HG03066 (cell line): ENCODE data around the gene SELENOT.
A peak's percentile ranks its signal among the peaks of the same experiment; 100 is the strongest.
"Not testable (repeated sequence)": the region's sequence is repeated elsewhere in the genome, so short reads cannot be mapped to it uniquely, and the experiment has no call there.

Source experiments
- ATAC-seq: cut with Tn5 transposase; IDR thresholded peaks from one replicate; pipeline ENCODE4 v1.9.1; 2021; ENCODE audit warnings: low read depth; ENCODE audit not compliant: unreplicated experiment

The SELENOT gene, protein sequence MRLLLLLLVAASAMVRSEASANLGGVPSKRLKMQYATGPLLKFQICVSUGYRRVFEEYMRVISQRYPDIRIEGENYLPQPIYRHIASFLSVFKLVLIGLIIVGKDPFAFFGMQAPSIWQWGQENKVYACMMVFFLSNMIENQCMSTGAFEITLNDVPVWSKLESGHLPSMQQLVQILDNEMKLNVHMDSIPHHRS

DNA sequence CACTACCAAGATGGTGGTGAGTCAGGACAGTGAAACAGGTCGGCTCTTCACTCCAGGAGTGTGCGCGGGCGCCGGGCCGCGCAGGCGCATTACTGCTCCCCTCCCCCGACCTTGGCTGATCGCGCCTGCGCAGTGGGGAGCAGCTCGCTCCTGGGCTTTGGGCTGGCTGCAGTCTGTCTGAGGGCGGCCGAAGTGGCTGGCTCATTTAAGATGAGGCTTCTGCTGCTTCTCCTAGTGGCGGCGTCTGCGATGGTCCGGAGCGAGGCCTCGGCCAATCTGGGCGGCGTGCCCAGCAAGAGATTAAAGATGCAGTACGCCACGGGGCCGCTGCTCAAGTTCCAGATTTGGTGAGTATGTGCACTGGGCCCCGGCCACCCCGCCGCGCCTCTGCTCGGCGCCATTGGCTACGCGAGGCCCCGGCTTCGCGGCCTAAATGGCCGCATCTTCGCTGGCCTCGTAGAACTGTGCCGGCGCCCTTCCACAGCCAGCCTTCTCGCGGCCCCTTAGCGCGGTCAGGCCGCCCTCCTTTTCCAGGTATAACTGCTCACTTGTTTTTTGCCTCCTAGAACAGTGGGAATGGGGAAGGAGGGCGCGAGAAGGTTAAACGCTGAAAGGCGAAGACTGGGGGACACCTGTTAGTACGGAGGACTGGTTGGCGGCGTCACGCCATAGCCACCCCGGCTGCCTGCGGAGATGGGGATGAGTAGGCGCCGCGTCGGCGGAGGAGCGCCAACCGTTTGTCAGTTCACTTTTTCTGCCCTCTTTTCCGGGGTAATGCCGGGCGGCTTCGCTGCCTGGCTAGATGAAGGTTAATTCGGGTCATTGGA lies at the start of gene SELENOT:
SELENOT (plus strand) TSS at position 169 of the 827 bp plus-strand sequence; CDS start at position 211, 42 bp downstream.
- peak; percentile 59 for ATAC-seq

DNA sequence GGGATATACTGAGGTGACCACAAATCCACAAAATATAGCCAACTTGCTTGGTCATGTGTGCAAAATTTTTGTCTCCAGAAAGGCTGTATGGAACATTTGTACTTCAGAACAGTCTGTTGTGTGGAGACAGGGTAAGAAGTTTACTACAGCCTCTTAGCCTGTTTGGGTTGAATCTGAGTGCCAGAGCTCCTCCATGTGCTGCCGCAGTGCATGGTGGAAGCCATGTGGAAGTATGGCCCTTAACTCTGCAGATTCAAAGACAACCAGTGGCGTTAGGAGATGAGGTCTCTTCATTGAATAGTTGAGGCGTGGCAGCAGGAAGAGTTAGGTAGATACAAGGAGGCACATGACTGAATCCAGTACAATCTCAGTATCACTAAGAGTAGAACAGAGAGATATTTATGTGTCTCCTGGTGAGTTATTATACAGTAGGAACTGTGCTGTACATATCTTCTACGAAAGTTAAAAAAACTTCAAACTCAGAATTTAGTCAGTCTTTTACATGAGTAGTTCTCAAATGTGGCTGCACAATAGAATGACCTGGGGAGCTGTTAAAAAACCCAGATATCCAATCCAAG lies 47.2 kb upstream of the SELENOT start:
- no peak for ATAC-seq

DNA sequence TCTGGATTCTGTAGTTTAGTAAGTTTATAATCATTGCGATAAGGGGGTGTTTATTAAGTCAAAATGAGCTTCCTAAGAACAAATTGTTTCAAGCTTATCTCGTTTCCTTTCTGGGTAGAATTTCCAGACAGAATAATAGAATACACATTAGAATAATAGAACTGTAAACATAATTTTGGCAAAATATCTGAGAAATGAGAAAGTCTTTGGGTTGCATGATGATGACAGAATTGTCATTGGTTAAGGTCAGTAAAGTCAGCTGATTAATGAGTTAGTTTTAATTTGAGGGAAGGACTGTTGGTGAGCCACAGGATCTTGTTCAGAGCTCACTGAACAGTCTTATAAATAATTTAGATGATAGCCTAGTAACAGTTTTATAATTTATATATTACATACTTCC lies 46.3 kb upstream of the SELENOT start:
- ATAC-seq = no peak

DNA sequence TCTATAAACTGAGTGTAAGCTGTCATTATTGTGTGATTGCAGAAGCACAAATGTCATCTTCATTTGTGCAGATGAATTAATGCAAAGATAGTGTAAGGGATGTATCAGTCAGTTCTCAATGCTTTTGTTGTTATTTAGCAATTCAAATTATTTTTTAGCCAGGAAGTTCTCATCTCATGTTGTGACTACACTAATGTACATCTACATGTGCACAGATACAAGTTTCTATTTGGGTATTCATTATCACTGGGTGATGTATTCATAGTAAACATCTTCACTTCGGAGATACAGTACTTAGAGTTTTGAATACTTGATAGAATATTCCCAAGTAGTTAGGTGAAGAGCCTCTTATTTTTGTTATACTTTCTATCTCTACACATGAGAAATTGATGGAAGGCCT lies 45.4 kb upstream of the SELENOT start:
- ATAC-seq = no peak

DNA sequence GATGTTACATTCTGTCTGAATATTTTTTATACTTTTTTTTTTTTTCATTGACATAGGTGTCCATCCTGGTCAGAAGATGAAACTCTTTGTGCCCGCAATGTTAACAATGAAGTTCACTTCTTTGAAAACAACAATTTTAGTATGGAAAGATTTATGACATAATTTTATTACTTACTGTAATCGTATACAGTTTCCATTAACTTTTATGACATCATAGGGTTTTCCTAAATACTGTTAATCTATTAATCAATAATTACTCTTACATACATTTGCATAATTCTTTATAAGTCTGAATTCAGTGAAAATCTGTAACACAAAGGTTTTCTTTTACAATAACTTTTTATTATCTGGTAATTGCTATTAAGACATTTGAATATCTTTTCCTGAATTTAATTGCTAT lies 38.9 kb upstream of the SELENOT start:
- no peak for ATAC-seq

DNA sequence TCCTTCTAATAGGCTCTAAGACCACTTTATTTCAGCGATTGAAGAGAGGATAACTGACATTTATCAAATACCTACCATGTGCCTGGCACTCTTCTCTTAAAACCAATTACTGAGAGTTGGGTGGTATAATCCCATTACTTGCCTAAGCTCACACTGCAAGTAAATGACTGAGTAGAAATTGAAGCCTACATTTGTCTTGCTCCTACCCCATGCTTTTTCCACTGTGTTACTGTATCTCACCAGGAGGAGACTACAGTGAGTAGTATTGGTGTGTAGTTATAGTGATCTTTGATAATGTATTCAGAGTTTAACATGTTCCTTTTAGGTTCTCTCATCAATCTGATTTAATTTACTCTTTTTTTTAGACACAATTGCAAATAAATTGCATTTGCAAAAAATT lies 35.8 kb upstream of the SELENOT start:
- ATAC-seq = no peak

GRCh38 chr3:150577855-150578254 lies 25.3 kb upstream of the SELENOT start:
- no peak for ATAC-seq

DNA sequence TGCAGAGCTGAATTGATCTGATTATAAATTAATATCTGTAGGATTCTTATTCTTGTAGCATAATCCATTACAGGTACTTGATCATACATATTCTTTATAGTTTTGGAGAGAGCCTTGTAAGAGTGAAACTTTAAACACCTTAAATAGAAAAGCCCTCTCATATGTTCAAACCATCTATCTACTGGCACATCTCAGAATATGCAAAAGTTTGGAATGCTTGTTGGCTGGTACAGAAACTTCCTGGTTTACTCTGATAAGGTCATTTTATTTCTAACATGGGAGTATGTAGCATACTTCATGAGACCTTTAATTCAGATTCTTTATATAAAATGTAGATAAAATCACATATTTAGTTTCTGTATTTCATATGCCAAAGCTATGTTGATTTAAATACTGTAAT lies 21.9 kb upstream of the SELENOT start:
- ATAC-seq = no peak

- ATAC-seq = peak; percentile 60
Measured at GRCh38 chr3:150582620-150583019, 20.5 kb upstream of the SELENOT start.

GRCh38 chr3:150583028-150583427 lies 20.1 kb upstream of the SELENOT start:
- peak; percentile 69 for ATAC-seq

GRCh38 chr3:150588027-150588830 lies 14.9 kb upstream of the SELENOT start:
- ATAC-seq = no peak

DNA sequence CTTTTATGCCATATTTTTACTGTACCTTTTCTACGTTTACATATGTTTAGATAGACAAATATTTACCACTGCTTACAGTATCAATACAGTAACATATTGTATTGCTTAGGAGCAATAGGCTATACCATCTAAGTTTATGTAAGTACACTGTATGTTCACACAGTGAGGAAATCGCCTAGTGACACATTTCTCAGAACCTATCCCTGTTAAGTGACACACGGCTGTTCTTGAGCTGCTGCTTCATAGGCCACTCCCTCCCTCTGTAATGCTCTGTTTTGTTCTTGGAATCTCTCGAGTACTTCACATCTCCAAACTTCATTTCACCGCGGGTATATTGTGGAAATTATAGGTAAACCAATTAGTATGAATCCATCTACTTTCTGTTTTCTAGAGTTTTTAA lies 13.4 kb upstream of the SELENOT start:
- no peak for ATAC-seq

DNA sequence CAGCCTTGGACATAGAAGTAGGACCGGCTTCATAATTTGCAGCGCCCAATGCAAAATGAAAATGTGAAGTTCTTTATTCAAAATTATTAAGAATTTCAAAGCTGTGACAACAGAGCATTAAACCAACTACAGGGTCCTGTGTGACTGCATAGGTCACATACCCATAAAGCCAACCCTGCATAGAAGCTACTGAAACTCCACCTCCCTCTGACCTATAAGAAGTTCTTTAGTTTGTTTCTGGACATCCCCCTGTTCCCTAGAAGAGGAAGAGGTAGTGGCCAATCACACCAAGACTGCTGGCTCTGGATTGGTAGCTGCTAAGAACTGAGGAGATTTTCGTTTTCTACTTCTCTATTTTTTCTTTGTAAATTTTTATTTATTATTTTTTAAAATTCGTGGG lies 9.0 kb upstream of the SELENOT start:
- ATAC-seq = no peak

DNA sequence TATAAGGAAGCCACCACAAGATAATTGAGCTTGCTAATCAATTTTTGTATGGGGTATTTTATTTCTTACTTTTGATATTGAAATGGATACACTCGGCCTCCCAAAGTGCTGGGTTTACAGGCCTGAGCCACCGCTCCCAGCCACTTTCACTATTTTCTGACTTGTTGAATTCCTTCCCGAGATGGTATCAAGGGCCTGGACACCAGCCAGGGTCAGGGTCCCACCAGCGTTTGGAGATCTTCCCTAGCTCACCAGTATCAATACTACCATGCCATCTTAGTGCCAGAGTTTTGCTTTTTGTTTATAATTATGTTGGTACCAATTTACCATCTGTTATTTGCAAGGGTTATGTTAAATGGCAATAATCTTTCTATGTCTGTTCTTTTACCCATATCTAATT lies 5.5 kb upstream of the SELENOT start:
- no peak for ATAC-seq

GRCh38 chr3:150599611-150600297 lies 3.4 kb upstream of the SELENOT start:
- ATAC-seq = no peak

DNA sequence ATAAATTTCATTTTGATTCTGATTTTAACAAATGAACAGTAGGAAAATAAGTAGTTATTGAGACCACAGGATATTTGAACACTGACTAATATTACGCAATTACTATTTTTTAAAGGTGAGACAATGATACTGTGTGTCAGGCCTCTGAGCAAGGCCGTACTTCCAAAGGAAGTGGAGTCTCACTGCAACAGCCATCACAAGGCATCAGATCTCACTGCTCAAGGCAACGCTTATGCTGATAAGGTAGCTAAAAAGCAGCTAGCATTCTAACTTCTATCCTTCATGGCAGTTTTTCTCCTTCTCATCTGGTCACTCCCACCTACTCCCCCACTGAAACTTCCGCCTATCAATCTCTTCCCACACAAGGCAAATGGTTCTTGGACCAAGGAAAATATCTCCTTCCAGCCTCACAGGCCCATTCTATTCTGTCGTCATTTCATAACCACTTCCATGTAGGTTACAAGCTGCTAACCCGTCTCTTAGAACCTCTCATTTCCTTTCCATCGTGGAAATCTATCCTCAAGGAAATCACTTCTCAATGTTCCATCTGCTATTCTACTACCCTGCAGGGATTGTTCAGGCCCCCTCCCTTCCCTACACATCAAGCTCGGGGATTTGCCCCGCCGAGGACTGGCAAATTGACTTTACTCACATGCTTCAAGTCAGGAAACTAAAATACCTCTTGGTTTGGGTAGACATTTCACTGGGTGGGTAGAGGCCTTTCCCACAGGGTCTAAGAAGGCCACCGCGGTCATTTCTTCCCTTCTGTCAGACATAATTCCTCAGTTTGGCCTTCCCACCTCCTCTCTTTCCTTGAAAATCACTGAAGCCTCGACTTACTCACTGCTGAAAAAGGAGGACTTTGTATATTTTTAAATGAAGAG lies 2.2 kb upstream of the SELENOT start:
- not testable (repeated sequence) for ATAC-seq

- ATAC-seq = peak; percentile 12
Measured at GRCh38 chr3:150602426-150603152, 532 bp upstream of the SELENOT start.

GRCh38 chr3:150603980-150604319 lies 829 bp downstream of the SELENOT start:
- ATAC-seq = no peak
